ENCODE data around the gene PANK3. TPM values are rescaled to one million over a fixed set of nuclear protein-coding genes. Genes with fewer than 3 reads are reported as not detected.

The PANK3 gene
- total and polyA plus RNA-seq, 3 donors from 2014 or later, result 25.2 to 50.0 (median 44.9) TPM

DNA sequence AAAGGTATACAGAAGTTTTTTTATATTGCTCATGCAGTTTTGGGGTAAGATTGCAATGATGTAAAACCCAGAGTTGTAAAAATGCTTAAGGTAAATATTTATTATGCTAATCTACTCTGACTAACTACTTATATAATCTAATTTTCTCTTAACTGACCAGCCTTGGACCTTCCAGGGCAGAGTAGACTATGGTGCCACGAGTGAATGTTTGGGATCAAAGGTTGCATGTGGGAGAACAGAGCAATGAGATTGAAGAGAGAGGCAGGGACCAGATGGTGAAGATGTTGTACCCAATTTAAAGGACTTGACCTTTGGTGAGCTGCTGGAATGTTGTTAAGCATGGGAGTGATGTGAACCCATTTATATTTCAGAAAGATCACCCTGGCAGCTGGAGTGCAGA lies 34.8 kb upstream of the PANK3 start:
- no peak for DNase-seq
- H3K9me3 ChIP-seq, result no peaks in the 10 kb centered on the region
- WGBS, 2 donors, result 53 to 54% methylated on average over 1 of the region's 1 CpG
- intact Hi-C loops (cut with DNase I; ENCODE audit: low total_unique reads), result no loop called here
- TF ChIP-seq POLR2A (IDR thresholded peaks at IDR 0.05), result no peak
- TF ChIP-seq, protein P1, sequence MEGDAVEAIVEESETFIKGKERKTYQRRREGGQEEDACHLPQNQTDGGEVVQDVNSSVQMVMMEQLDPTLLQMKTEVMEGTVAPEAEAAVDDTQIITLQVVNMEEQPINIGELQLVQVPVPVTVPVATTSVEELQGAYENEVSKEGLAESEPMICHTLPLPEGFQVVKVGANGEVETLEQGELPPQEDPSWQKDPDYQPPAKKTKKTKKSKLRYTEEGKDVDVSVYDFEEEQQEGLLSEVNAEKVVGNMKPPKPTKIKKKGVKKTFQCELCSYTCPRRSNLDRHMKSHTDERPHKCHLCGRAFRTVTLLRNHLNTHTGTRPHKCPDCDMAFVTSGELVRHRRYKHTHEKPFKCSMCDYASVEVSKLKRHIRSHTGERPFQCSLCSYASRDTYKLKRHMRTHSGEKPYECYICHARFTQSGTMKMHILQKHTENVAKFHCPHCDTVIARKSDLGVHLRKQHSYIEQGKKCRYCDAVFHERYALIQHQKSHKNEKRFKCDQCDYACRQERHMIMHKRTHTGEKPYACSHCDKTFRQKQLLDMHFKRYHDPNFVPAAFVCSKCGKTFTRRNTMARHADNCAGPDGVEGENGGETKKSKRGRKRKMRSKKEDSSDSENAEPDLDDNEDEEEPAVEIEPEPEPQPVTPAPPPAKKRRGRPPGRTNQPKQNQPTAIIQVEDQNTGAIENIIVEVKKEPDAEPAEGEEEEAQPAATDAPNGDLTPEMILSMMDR (IDR thresholded peaks at IDR 0.05), result no peak
- H3K4me3 ChIP-seq, result no peak overlapping the region
- H3K4me1 ChIP-seq, result no peaks in the 10 kb centered on the region
- H3K36me3 ChIP-seq (ENCODE audit: low read depth, missing control alignments), result no peaks in the 10 kb centered on the region
- H3K27ac ChIP-seq, result no peak overlapping the region
- no peaks in the 10 kb centered on the region for H3K27me3 ChIP-seq

DNA sequence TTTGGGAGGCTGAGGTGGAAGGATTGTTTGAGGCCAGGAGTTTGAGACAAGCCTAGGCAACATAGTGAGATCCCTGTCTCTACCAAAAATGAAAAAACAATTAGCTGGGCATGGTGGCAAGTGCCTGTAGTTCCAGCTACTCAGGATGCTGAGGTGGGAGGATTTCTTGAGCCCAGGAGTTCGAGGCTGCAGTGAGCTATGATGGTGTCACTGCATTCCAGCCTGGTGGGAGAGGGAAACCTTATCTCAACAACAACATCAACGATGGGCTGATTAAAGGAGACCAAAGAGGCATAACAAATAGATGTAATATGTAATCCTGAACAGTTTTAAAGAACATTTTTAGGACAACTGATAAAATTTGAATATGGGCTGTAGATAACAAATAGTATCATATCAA lies 34.2 kb upstream of the PANK3 start:
- no peak overlapping the region for H3K27ac ChIP-seq
- no peaks in the 10 kb centered on the region for H3K9me3 ChIP-seq
- no peak for TF ChIP-seq POLR2A (IDR thresholded peaks at IDR 0.05)
- TF ChIP-seq, protein P1 (IDR thresholded peaks at IDR 0.05), result no peak
- intact Hi-C loops (cut with DNase I; ENCODE audit: low total_unique reads), result no loop called here
- H3K36me3 ChIP-seq (ENCODE audit: low read depth, missing control alignments), result no peaks in the 10 kb centered on the region
- no peaks in the 10 kb centered on the region for H3K4me1 ChIP-seq
- no peaks in the 10 kb centered on the region for H3K27me3 ChIP-seq
- no peak for DNase-seq
- H3K4me3 ChIP-seq, result no peak overlapping the region
- WGBS, 2 donors, result 36 to 38% methylated on average over 2 of the region's 2 CpGs

DNA sequence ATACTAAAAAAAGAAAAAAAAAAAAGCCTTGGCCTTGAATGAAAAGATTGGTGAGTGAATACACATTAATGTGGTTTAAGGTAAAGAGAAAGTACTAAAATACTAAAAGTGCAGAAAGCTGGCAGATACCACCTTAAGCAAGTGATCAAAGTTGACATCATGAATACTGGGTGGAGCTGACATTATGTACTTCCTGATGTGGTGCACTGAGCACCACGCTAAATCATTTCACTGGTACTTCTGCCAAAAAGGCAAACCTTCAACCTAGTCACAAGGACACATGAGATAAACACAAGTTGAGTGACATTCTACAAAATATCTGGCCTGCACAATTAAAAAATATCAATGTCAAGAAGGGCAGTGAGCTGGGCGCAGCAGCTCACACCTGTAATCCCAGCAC lies 33.8 kb upstream of the PANK3 start:
- Histone ChIP-seq H3K36me3 (ENCODE audit: low read depth, missing control alignments) (no peaks in the 10 kb centered on the region), H3K27ac (no peak overlapping the region), H3K27me3 (no peaks in the 10 kb centered on the region), H3K9me3 (no peaks in the 10 kb centered on the region), H3K4me1 (no peaks in the 10 kb centered on the region), H3K4me3 (no peak overlapping the region)
- intact Hi-C loops (cut with DNase I; ENCODE audit: low total_unique reads), result no loop called here
- 45 to 48% methylated on average over 2 of the region's 2 CpGs for WGBS, 2 donors
- TF ChIP-seq POLR2A (IDR thresholded peaks at IDR 0.05), result no peak
- TF ChIP-seq, protein P1 (IDR thresholded peaks at IDR 0.05), result no peak
- no peak for DNase-seq

DNA sequence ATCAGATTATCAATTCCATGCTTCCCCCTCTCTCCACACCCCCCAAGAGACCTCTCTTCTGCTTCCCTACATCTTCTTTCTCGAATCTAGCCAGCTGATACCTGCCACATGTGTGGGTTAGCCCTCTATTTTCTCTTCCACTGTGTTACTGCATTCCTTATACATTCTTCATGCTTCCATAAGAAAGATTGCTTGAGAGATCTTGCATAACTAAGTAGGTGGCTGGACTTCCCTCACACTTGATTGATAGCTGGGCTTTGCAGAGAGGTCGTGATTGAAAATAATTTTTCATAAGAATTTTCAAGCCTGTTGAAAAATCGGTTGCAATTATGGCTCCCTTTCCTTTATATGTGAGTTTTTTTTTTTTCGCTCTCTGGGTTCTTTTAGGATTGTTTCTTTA lies 33.0 kb upstream of the PANK3 start:
- Histone ChIP-seq H3K9me3 (no peaks in the 10 kb centered on the region), H3K4me1 (no peaks in the 10 kb centered on the region), H3K4me3 (no peak overlapping the region), H3K27me3 (no peaks in the 10 kb centered on the region), H3K27ac (no peak overlapping the region), H3K36me3 (ENCODE audit: low read depth, missing control alignments) (no peaks in the 10 kb centered on the region)
- TF ChIP-seq, protein P1 (IDR thresholded peaks at IDR 0.05), result no peak
- TF ChIP-seq POLR2A (IDR thresholded peaks at IDR 0.05), result no peak
- DNase-seq, result no peak
- WGBS, 2 donors, result 64 to 68% methylated on average over 4 of the region's 4 CpGs
- intact Hi-C loops (cut with DNase I; ENCODE audit: low total_unique reads), result no loop called here

DNA sequence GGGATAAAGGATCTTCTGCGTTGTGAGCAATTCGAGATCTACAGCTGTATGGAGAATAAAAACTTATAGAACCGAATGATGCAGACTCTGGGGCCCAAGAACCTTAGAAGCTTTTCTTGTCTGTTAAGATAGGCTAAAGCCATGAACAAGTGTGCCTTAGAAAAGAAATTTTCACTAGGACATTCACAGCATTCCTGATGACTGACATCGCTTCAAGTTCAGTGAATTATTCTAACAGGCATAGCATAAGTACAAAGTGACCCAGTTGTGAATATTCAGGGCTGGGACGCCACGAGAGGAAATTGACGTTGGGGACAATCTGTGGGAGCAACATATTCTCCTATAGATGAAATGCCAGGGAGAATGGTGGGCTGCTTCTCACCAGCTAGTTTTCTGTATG lies 32.0 kb upstream of the PANK3 start:
- Histone ChIP-seq H3K27me3 (no peaks in the 10 kb centered on the region), H3K36me3 (ENCODE audit: low read depth, missing control alignments) (no peaks in the 10 kb centered on the region), H3K9me3 (no peaks in the 10 kb centered on the region), H3K4me3 (no peak overlapping the region), H3K4me1 (no peaks in the 10 kb centered on the region), H3K27ac (no peak overlapping the region)
- no peak for TF ChIP-seq POLR2A (IDR thresholded peaks at IDR 0.05)
- TF ChIP-seq, protein P1 (IDR thresholded peaks at IDR 0.05), result no peak
- WGBS, 2 donors, result 67% methylated on average over 7 of the region's 7 CpGs
- intact Hi-C loops (cut with DNase I; ENCODE audit: low total_unique reads), result no loop called here
- DNase-seq, result no peak

Data from testis (tissue), 3 donors.